Amniotic epithelial cell (primary cell): ENCODE measurements around the gene MTR.

Source experiments
- DNase-seq: peaks from one replicate; pipeline ENCODE4 v3.0.0-alpha.2; 2010; ENCODE audit warnings: low read depth

Gene MTR

DNA sequence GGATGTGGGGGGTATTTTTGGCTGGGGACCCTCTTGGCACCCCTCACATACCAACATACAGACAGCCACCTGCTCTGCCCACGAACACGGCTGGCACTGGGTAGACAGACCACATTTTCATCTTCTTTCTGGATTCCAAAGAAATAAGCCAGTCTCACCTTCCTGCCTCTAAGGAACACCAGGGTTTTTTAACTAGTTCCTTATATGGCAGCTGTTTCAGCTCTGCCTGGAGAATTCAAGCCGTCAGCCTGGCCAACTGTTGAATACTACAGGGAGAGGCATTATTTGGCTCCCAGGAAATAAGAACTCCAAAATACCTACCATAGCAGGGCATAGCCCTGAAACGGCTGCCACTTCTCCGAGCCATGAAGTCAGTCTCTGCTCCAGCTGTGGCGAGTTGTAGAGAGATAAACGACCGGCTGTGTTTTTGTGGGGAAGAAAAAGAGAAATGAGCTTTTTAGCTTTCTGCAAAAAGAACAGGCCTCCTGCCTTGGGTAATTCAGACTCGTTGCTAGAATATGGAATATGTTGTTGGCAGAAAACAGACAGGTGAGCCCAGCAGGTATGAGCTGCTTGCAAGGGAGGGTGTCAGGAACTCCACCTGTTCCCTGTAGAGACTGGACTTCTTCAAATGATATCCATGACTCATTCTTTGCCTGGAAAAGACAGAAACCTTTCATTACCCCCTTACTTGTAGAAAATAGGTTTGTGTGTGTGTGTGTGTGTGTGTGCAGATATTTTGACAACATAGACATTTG is 157.3 kb downstream of the MTR start:
- DNase-seq: no peak

- no peak for DNase-seq
Observed at GRCh38 chr1:236953151-236953700, 158.1 kb downstream of the MTR start.
